Peyer's patch (tissue), 4 donors: Measurements from ENCODE around the gene BTK.

Experiments used
- POLR2A ChIP-seq, 2 donors: fragments of 450-650 bp; IDR thresholded peaks; one replicate each; pipeline ENCODE4 v1.5.1; 2017; ENCODE audit warnings: antibody characterized with exemption in 2 of 2, mild to moderate bottlenecking in 2 of 2, moderate library complexity in 2 of 2
- TF ChIP-seq, protein P1 (sequence below), 6 experiments: fragments of 450-650 bp in 4 of 6; fragments of 200-600 bp in 2 of 6; sonication (generic) in 1 of 6; IDR thresholded peaks; one replicate each; pipeline ENCODE4 v1.5.1; 2017 to 2019; ENCODE audit warnings: antibody characterized with exemption in 6 of 6, mild to moderate bottlenecking in 3 of 6, moderate library complexity in 1 of 6

DNA sequence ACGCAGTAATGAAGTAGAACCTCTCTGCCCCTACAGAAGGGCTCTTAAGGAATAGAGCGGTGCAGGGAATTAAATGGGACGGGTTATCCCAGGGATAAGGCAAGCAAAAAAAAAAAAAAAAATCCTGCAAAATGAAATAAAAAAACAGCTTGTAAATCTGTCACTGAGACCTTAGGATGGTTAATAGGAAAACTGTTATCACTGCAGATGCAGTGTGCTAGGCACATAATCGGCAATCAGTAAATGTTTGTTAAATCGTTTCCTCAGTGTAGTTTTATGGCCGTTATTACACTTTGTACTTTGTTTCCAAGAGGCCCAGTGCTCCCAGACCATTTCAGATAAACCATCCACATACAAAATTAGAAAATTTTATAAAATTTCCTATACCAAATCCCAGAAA lies 23.1 kb upstream of the BTK start:
- TF ChIP-seq, protein P1, sequence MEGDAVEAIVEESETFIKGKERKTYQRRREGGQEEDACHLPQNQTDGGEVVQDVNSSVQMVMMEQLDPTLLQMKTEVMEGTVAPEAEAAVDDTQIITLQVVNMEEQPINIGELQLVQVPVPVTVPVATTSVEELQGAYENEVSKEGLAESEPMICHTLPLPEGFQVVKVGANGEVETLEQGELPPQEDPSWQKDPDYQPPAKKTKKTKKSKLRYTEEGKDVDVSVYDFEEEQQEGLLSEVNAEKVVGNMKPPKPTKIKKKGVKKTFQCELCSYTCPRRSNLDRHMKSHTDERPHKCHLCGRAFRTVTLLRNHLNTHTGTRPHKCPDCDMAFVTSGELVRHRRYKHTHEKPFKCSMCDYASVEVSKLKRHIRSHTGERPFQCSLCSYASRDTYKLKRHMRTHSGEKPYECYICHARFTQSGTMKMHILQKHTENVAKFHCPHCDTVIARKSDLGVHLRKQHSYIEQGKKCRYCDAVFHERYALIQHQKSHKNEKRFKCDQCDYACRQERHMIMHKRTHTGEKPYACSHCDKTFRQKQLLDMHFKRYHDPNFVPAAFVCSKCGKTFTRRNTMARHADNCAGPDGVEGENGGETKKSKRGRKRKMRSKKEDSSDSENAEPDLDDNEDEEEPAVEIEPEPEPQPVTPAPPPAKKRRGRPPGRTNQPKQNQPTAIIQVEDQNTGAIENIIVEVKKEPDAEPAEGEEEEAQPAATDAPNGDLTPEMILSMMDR (IDR thresholded peaks at IDR 0.05) = no peak
- no peak for TF ChIP-seq POLR2A (IDR thresholded peaks at IDR 0.05)
